ENCODE measurements around the gene DNAJC18. TPM values are rescaled to one million over a fixed set of nuclear protein-coding genes. Genes with fewer than 3 reads are reported as not detected.
A peak's percentile ranks its signal among the peaks of the same experiment; 100 is the strongest.

Gene DNAJC18
- total and polyA plus RNA-seq, 2 of the 4 experiments (the other 2 are of a cell fraction): 8.5 to 11.1 TPM

DNA sequence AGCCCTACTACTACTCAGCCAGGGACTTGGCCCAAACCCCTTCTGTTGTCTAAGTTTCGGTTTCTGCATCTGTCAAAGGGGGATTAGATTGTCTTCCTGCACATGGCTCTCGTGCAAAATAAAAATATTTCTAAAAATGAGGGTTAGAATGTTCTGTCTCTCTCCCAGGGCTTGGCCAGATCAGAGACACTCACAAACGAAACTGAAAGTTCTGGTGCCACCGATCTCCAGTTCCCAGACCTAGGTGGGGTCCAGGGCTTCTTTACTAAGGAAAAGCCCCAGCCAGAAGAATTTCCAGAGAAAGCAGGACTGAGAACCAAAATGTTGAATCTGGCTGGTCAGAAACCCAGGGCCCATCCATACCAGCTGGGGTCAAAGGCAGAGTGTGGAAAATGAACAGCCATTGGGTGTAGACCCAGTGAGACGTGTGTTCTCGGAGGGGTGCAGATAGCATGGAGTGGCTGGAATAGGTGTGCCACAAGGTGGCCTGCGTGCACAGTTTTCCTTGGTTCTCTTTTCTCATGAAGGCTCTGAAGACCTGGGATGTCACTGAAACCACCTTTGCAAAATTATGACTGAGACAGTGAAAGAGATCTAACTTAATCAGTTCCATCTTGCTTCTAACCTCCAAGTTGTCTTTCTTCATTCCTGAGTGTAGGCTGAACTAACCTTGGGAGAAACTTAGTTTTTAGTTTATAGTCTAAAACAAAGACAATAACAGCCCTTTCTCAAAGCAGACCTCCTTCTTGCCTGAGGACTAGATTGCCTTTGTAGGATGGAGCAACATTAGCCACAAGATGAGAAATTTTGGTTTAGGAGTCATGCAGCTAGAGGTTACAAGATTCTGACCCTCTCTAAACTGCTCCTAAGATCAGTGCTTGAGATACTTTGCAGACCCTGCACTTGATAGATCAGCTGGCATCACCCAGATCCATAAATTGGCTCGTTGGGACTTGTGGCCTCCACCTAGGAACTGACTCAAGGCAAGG is 54.0 kb downstream of the DNAJC18 start (continued):
- TF ChIP-seq POLR2A (IDR thresholded peaks at IDR 0.05; ENCODE audit: low read depth, low read length): no peak

DNA sequence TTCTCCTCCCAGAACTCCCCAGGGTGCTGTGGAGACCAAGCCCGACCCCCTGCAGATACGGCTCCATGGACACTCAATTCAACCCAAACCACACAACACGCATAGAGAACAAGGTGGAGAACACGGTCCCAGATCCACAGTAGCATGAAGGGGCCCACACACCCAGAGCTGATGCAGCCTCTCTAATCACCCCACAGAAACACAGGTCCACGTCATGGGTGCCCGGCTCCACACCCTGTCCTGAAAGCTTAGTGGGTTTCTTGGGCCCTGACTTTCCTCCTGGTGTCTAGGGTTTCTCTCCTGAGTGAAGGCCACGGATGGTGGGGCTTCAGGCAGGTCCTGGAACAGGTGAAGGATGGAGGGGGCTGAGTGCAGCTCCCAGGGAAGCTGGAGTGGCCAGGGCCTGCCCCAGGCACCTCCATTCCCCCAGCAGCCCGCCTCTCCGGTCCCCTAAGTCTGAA is 54.7 kb downstream of the DNAJC18 start:
- H2BK120ac ChIP-seq (ENCODE audit: low read depth, low read length): no peak overlapping the region
- no peaks in the 10 kb centered on the region for H3K27me3 ChIP-seq (ENCODE audit: control insufficient read depth, insufficient read depth, low read length)
- no peak overlapping the region for H3K18ac ChIP-seq (ENCODE audit: low read depth, low read length)
- intact Hi-C loops (cut with micrococcal nuclease) (no loop called here), in situ Hi-C loops (cut with MboI; ENCODE audit: low sequenced_read_pairs) (no loop called here), dilution Hi-C loops (cut with HindIII; ENCODE audit: low sequenced_read_pairs, unreplicated experiment) (no loop called here)
- no peak overlapping the region; a peak in 1 of 4 replicates for H4K8ac ChIP-seq (ENCODE audit: low read depth in 2 of 2, low read length in 2 of 2)
- BruUV-seq (replicated peaks): no TSS peak
- no peaks in the 10 kb centered on the region for H3K9me1 ChIP-seq (ENCODE audit: insufficient read depth, low read length)
- CTCF ChIA-PET: no interaction called here
- H2BK20ac ChIP-seq (ENCODE audit: low read depth, low read length): no peak overlapping the region
- H3K4me3 ChIP-seq (ENCODE audit: insufficient read depth, low read depth, low read length): no peak overlapping the region
- no peak overlapping the region for H2BK15ac ChIP-seq (ENCODE audit: low read depth, low read length)
- no peaks in the 10 kb centered on the region for H4K20me1 ChIP-seq (ENCODE audit: insufficient read depth, low read length)
- H3K14ac ChIP-seq (replicated peaks; ENCODE audit: low read depth, low read length): no peak overlapping the region
- no peak for ATAC-seq (ENCODE audit: low read depth)
- peak overlapping the region; percentile 28 for H2AFZ ChIP-seq (replicated peaks; ENCODE audit: low read length, poor library complexity)
- peaks cover 5% of the 10 kb centered on the region; the same call in 1 of the 2 replicates for H3K4me1 ChIP-seq (ENCODE audit: control insufficient read depth, insufficient read depth, low read length)
- no peak overlapping the region for H3K27ac ChIP-seq (ENCODE audit: insufficient read depth, low read length)
- no peaks in the 10 kb centered on the region for H3K36me3 ChIP-seq (ENCODE audit: control insufficient read depth, insufficient read depth, low read length)
- H3K4me2 ChIP-seq (ENCODE audit: low read depth, low read length): no peak overlapping the region
- no peak overlapping the region for H3K9ac ChIP-seq (ENCODE audit: low read depth, low read length)
- TF ChIP-seq BHLHE40 (IDR thresholded peaks at IDR 0.05; ENCODE audit: low read depth, low read length): no peak
- no peak for TF ChIP-seq RAD21 (IDR thresholded peaks at IDR 0.05; ENCODE audit: low read length)
- TF ChIP-seq, protein P1, sequence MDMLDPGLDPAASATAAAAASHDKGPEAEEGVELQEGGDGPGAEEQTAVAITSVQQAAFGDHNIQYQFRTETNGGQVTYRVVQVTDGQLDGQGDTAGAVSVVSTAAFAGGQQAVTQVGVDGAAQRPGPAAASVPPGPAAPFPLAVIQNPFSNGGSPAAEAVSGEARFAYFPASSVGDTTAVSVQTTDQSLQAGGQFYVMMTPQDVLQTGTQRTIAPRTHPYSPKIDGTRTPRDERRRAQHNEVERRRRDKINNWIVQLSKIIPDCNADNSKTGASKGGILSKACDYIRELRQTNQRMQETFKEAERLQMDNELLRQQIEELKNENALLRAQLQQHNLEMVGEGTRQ (IDR thresholded peaks at IDR 0.05; ENCODE audit: low read depth, low read length): no peak
- no peak overlapping the region for H3K23ac ChIP-seq (ENCODE audit: low read depth, low read length)
- no peak overlapping the region for H2AK5ac ChIP-seq (ENCODE audit: low read depth, low read length)
- no peaks in the 10 kb centered on the region for H3K79me1 ChIP-seq (ENCODE audit: low read depth in 1 of 2, low read length in 2 of 2)
- POLR2A ChIA-PET (ENCODE audit: unreplicated experiment): no interaction called here
- no peaks in the 10 kb centered on the region for H3K9me3 ChIP-seq (ENCODE audit: control insufficient read depth, insufficient read depth, low read length)
- no peak overlapping the region for H2AK9ac ChIP-seq (replicated peaks; ENCODE audit: low read depth, low read length, poor library complexity)
- no peak overlapping the region for H2BK5ac ChIP-seq (ENCODE audit: low read depth, low read length, poor library complexity, severe bottlenecking)
- H3K4ac ChIP-seq (ENCODE audit: low read depth, low read length): no peak overlapping the region
- 100% methylated on average over 1 of the region's 9 CpGs; no CpG with 5 or more reads in 1 of the 2 experiments for WGBS, 2 experiments (ENCODE audit: extremely low coverage in 2 of 2, insufficient read length in 1 of 2)
- DNase-seq: no peak
- H4K91ac ChIP-seq (ENCODE audit: insufficient read depth, low read depth, low read length): no peak overlapping the region
- no peak overlapping the region for H3K56ac ChIP-seq (ENCODE audit: extremely low read depth, insufficient read depth, low read length)
- no peak overlapping the region for H4K5ac ChIP-seq (ENCODE audit: low read depth, low read length)
